K562 (cell line): Measurements from ENCODE around the gene SOX12.

Experiments
- ETS1 ChIP-seq: conservative IDR thresholded peaks from 2 replicates; pipeline ENCODE4 v1.6.1; 2011; ENCODE audit warnings: low read depth, mild to moderate bottlenecking, low read length; ENCODE audit not compliant: control insufficient read depth
- NR2C2 ChIP-seq, 2 experiments: fragments of 200-800 bp in 1 of 2; sonication (Bioruptor generic) in 1 of 2; sonication (generic) in 1 of 2; formaldehyde crosslinking in 1 of 2; IDR thresholded peaks; 2 replicates each; pipeline versions ENCODE4 v1.6.1 to v1.8.0; 2016 to 2022; ENCODE audit warnings: mild to moderate bottlenecking in 1 of 2, missing compliant biosample characterization in 1 of 2, missing genetic modification characterization in 1 of 2, missing genetic modification reagents in 1 of 2
- POLR2A ChIP-seq: fragments of 450-650 bp; conservative IDR thresholded peaks from 2 replicates; pipeline ENCODE4 v1.6.1; 2016
- TAF1 ChIP-seq: IDR thresholded peaks from 2 replicates; pipeline ENCODE4 v1.6.1; 2011; ENCODE audit warnings: mild to moderate bottlenecking, low read length, moderate library complexity; ENCODE audit not compliant: insufficient read depth, control insufficient read depth, severe bottlenecking; ENCODE audit errors: extremely low read depth
- ZNF347 ChIP-seq: fragments of 450-650 bp; formaldehyde crosslinking; IDR thresholded peaks from 2 replicates; pipeline ENCODE4 v1.4.0; 2020; ENCODE audit warnings: low read depth, mild to moderate bottlenecking, moderate library complexity
- TF ChIP-seq, protein P1 (sequence below): fragments of 250-450 bp; sonication (Bioruptor Pico); IDR thresholded peaks from 2 replicates; pipeline ENCODE4 v1.5.0; 2022; ENCODE audit warnings: mild to moderate bottlenecking
- TF ChIP-seq, protein P2 (sequence below), 3 experiments: IDR thresholded peaks in 2 of 3; conservative IDR thresholded peaks in 1 of 3; 2 replicates each; pipeline ENCODE4 v1.5.1; 2011 to 2012; ENCODE audit warnings: low read length in 3 of 3, mild to moderate bottlenecking in 3 of 3, control low read depth in 2 of 3, improper control_type of control experiment in 1 of 3, inconsistent platforms in 1 of 3, low read depth in 1 of 3, mixed read lengths in 1 of 3, moderate library complexity in 1 of 3; ENCODE audit not compliant: insufficient read depth in 2 of 3

DNA sequence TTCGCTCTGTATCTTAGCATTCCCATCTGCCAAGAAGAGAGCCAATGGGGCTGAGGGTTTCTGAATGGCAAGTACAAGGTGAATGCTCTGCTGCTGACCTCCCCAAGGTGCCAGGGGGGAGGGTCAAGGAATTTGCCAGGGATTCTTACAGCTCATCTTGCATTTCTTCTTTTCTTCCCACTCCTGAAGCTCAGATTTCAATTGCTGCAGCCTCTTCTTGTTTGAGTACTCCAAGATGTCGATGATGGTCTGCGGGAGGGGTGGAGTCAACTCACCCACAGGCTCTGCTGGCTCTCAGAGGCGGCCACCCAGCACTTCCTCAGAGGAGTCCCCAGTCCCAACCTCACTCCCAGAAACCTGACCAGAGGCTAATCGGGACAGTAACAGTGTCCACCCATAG lies 47.2 kb upstream of the SOX12 start:
- TF ChIP-seq ETS1 (no peak), NR2C2 (CRISPR knock-in tag; IDR thresholded peaks at IDR 0.05) (no peak), NR2C2 (tag; IDR thresholded peaks at IDR 0.05) (no peak), POLR2A (no peak), TAF1 (no peak), ZNF347 (no peak)
- TF ChIP-seq, protein P1, sequence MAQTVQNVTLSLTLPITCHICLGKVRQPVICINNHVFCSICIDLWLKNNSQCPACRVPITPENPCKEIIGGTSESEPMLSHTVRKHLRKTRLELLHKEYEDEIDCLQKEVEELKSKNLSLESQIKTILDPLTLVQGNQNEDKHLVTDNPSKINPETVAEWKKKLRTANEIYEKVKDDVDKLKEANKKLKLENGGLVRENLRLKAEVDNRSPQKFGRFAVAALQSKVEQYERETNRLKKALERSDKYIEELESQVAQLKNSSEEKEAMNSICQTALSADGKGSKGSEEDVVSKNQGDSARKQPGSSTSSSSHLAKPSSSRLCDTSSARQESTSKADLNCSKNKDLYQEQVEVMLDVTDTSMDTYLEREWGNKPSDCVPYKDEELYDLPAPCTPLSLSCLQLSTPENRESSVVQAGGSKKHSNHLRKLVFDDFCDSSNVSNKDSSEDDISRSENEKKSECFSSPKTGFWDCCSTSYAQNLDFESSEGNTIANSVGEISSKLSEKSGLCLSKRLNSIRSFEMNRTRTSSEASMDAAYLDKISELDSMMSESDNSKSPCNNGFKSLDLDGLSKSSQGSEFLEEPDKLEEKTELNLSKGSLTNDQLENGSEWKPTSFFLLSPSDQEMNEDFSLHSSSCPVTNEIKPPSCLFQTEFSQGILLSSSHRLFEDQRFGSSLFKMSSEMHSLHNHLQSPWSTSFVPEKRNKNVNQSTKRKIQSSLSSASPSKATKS: no peak
- TF ChIP-seq, protein P2, sequence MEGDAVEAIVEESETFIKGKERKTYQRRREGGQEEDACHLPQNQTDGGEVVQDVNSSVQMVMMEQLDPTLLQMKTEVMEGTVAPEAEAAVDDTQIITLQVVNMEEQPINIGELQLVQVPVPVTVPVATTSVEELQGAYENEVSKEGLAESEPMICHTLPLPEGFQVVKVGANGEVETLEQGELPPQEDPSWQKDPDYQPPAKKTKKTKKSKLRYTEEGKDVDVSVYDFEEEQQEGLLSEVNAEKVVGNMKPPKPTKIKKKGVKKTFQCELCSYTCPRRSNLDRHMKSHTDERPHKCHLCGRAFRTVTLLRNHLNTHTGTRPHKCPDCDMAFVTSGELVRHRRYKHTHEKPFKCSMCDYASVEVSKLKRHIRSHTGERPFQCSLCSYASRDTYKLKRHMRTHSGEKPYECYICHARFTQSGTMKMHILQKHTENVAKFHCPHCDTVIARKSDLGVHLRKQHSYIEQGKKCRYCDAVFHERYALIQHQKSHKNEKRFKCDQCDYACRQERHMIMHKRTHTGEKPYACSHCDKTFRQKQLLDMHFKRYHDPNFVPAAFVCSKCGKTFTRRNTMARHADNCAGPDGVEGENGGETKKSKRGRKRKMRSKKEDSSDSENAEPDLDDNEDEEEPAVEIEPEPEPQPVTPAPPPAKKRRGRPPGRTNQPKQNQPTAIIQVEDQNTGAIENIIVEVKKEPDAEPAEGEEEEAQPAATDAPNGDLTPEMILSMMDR (IDR thresholded peaks at IDR 0.05 in 2 of 3, conservative IDR thresholded peaks at IDR 0.05 in 1 of 3; ENCODE audit: insufficient read depth in 2 of 3, low read depth in 1 of 3, low read length in 3 of 3): no peak
